ENCODE measurements around the gene EPHB1.
"Not testable (repeated sequence)": the region's sequence is repeated elsewhere in the genome, so short reads cannot be mapped to it uniquely, and the experiment has no call there.

Gene EPHB1

GRCh38 chr3:134777341-134777740 is 17.7 kb upstream of the EPHB1 start:
- DNase-seq, result no peak

DNA sequence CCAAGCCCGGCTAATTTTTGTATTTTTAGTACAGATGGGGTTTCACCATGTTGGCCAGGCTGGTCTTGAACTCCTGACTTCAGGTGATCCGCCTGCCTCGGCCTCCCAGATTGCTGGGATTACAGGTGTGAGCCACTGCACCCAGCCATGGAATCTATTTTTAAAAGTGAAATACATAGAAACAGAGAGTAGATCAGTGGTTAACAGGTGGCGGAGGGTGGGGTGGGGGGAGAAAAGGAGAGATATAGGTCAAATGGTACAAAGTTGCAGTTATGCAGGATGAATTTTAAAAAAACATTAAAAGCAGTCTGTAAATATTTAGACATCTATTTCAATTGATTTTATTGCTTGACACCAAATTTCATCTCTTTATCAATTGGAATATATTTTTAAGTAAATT is 6.8 kb upstream of the EPHB1 start:
- DNase-seq, result not testable (repeated sequence)

DNA sequence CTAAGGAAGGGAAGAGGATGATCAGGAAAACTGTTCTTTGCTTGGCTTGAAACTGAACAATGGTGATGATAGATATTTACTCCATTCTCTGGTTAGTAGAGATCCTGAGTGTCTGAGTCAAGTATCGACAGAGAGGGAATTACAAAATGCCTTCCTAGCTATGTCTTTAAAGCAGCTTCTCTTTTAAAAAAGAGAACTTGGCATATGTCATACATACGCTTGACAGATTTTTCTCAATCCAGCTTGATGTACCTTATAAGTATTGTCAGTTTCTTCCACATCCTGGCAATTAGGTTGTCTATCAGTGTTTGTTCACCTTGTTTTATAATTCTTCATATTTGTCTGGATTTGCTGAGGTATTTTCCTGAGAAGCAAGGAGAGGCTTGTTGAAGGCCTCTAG is 5.0 kb upstream of the EPHB1 start:
- no peak for DNase-seq

DNA sequence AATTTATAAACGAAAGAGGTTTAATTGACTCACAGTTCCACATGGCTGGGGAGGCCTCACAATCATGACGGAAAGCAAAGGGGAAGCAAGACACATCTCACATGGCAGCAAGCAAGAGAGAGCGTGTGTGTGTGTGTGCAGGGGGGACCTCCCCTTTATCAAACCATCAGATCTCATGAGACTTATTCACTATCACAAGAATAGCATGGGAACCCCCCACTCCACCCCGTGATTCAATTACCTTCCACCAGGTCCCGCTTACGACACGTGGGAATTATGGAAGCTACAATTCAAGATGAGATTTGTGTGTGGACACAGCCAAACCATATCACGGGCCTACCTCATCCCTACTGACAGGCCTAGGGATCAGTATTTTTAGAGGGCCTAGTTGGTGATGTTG is 3.1 kb upstream of the EPHB1 start:
- DNase-seq, result no peak

DNA sequence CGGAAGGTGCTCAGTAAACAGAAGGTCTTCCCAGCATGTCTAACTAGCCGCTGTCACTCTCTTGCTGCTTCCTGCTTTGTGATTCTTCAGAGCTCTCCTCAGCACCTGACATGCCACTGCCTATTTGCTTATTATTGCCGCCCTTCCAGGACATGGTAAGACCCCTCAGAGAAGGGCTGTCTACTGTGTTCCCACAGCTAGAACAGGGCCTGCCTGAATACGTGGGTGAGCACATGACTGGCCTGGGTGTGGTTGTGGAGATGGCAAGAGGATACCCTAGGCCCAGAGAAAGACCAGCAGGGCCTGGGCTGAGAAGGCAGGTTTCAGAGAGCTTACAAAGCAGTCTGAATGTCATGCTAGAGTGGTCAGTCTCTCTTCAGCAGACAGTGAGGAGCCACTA is 2.4 kb upstream of the EPHB1 start:
- no peak for DNase-seq

GRCh38 chr3:134793562-134793961 is 1.5 kb upstream of the EPHB1 start:
- no peak for DNase-seq

- no peak for DNase-seq
Measured at GRCh38 chr3:134794323-134794722, 737 bp upstream of the EPHB1 start.

GRCh38 chr3:134795746-134796280 is 753 bp downstream of the EPHB1 start:
- DNase-seq, result no peak

DNA sequence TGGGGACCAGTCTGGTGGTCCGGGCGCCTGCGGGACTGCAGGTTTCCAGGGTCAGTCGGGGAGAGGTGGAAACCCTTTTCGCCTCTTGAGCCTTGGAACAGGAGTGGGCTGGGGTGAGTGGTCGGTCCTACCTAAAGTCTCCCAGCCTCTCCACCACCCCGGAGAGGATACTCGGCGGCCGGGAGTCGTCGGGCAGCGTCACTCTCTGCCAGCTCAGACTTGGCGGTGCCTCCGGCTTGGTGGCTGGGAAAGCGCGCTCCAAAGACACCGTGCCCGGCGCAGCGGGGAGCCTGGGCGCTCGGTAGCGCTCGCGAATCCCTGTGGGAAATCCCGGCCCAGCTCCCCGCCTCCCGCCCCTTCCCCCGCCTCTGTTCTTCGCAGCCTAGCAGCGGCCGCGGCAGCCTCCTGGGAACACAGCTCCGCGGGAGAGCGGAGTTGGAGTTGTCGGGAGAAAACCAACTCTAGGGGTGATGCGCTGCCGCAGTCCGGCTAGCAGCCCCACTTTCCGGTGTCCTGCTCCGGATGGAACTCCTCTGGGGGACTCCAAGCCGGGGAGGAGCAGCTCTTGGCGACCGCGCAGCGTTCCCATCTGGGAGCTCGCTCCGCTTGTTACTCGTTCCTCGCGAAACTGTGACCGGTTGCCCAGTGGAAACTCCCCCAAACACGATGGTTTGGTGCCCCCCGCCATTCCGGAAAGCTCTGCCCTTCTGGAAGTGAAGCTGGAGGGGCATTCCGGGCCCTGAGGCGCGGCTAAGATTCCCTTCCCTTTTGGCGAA is 1.4 kb downstream of the EPHB1 start:
- no peak for DNase-seq

GRCh38 chr3:134797057-134797740 is 2.1 kb downstream of the EPHB1 start:
- no peak for DNase-seq

DNA sequence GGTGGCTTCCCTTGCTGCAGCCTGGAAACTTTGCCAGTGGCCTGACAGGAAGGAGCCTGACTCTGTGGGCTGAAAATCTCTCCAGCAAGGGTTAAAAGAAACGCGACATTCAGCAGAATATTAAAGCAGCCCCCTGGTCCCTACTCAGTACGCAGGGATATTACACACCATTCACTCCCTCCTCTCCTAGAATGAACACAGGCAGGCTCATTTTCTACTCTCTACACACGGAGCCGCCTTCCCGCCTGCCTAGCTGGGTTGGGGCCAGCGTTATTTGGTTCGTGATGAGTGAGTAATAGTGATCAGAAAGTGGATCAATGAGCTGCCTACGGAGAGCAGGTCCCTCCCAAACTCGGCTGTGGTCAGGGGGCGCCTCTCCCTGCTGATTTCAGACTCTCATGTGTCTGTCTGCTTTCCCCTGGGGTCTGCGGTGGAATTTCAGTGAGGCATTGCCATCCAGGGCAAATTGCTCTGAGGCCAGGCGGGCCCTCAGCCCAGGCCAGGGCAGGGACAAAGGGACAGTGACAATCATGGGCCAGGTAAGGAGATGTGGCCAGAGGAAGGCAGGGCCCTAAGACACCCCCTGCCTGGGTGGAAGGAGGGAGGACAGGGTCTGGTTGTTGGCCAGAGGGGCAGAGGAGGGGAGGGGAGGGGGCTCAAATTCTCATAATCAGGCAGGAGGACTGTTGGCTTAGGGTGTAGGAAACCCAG is 2.8 kb downstream of the EPHB1 start:
- DNase-seq, result no peak

DNA sequence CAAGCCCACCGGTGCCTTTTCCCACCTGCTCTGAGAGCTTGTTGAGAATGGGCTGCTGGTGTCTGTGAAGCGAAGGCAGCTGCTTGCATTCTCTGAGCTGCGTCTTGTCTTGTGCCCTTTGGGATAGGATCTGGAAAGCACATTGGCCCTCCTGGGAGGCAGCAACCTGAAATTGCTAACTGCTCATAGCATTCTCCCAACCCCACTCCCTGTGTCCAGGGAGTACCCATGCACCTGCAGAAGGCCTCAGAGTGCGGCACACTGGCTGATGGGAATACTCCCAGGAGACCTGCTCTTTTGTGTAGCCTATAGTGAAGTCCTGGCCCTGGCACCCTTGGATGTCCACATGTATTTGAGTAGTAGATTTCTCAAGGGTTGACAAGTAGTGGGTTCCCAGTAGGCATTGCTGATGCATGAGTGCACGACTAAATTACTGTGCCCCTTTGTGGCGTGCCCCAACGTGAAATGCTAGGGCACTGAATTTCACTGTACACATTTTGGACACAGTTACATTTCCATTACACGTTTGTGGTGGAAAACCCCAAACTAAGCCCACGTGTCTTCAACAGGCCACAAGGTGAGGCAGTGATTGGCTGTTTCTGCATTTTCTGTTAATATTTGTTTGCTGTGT is 3.7 kb downstream of the EPHB1 start:
- no peak for DNase-seq

DNA sequence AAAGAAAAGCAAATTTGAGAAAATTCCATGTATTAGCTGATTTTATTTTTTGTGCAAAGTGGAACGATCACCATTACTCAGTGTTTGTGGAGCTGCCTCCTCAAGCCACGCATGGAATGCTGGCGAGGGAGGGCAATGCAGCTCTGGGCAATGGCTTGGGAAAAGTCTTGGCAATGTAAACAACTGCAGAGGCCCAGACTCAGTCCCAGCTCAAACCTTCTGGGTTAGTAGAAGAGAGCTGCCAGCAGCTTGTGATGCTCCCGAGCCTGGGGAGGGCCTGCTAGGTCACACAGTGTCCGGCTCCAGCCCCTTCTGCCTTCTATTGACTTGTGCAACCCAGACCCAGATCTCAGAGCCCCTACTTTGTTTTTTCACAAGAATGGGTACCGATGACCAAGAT is 4.3 kb downstream of the EPHB1 start:
- DNase-seq, result no peak

DNA sequence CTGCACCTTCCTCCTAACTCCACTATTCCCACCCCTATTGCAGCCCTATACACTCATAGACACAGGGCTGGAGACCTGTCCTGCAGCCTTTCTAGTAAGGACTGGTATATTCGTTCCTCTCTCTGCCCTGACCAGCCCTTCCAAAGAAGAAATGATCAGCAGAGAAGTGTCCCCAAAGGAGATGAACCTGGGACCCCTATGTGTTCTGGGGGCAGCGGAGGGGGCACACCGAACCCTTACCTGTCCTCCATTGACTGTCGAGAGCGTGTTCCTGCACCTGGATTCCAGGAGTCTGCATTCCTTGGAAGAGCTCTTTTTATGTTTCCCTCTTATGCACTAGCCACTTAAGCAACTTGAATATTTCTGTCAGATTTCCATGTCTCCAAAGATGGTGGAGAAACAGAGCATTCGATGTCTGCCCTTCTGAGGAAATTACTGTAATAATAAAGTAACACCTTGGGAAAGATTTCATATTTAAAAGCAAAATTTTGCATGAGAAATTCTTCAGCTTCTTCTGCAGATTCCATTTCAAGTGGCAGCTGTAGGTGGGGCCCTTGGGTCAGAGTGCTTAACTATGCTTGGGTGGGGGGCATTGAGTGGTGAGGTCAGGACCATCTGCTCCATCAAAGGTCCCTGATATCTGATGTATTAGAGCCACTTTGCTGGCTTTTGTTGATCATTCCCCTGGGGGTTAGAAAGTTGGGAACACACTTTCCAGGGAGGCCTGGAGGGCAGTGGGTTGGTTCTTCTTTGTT is 6.3 kb downstream of the EPHB1 start:
- no peak for DNase-seq

GRCh38 chr3:134802428-134803050 is 7.5 kb downstream of the EPHB1 start:
- DNase-seq, result no peak

DNA sequence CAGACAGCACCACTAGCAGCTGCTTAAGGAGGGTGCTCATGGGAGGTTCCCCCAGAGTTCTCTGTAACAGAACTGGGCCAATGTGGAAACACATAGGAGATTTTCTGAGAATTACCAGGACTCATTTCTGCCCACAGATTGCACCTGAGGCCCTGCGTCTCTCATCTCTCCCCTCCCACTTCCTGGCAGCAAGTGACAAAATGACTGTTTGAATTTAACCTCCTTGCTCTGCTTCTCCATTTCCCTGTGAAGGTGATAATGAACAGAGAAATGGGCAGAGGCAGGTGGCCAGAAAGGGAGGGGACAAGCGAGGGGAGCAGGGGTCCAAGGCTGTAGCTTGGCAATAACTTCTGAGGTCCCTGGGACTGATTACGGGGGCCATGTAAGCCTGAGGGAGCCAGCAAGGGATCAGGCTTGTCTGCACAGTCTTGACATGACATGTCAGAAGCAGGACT is 8.0 kb downstream of the EPHB1 start:
- no peak for DNase-seq

GRCh38 chr3:134803652-134804051 is 8.6 kb downstream of the EPHB1 start:
- no peak for DNase-seq

GRCh38 chr3:134804508-134805480 is 9.7 kb downstream of the EPHB1 start:
- no peak for DNase-seq

DNA sequence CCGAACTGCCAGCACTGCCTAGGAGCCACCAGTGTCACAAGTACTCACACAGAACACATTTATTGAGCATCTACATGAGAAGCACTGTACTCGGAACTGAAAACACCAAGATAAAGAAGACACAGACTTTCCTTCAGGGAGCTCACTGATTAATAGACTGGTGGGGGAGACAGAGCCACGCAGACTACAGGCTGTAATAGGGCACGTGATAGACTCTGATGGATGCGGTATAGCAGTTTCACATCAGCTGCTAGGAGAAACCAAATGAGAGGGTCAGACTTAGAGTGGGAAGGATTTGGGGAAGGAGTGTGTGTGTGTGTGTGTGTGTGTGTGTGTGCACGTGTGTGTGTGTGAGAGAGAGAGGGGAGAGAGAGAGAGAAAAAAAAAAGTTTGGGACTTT is 12.1 kb downstream of the EPHB1 start:
- DNase-seq, result no peak

DNA sequence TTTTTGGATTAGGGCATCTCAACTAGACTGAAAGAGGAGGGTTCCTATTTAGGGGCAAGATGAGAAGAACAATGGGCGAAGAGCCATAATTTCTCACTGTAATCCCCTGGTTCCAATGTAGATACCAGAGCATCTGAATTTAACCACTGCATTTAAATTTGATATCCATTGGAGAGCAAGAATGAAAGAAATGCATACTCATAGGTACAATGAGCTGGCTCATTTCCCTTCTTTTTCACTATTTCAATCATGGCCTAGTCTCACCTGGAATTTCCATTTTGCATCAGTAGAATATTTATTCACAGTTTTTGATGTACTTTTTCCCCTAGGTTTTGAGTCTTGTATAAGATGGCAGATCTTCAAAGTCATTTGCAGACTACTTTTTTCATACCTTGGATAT is 13.8 kb downstream of the EPHB1 start:
- no peak for DNase-seq

Measured in activated gamma-delta T cell (primary cell).